Transverse colon (tissue), 4 donors: ENCODE results near the gene CPT1A. TPM values are rescaled to one million over a fixed set of nuclear protein-coding genes. Genes with fewer than 3 reads are reported as not detected.

Experiments used
- DNase-seq: peaks from one replicate; pipeline ENCODE4 v3.0.0-alpha.2; 2019
- H3K27ac ChIP-seq, 4 donors: fragments of 200-600 bp; sonication (generic); 2 replicates each; pipeline ENCODE4 v1.5.1; 2016 to 2018; ENCODE audit warnings: inconsistent platforms in 4 of 4
- H3K27me3 ChIP-seq: fragments of 200-600 bp; sonication (generic); 2 replicates; pipeline ENCODE4 v1.5.1; 2017; ENCODE audit warnings: inconsistent platforms
- H3K36me3 ChIP-seq, 4 donors: fragments of 200-600 bp; sonication (generic); 2 replicates each; pipeline ENCODE4 v1.5.1; 2017 to 2019; ENCODE audit warnings: inconsistent platforms in 4 of 4
- H3K4me1 ChIP-seq, 4 donors: fragments of 200-600 bp; sonication (generic); 2 replicates each; pipeline ENCODE4 v1.5.1; 2017 to 2020; ENCODE audit warnings: inconsistent platforms in 4 of 4
- H3K4me3 ChIP-seq, 4 donors: fragments of 200-600 bp; sonication (generic); 1 replicate in 1 of 4; 2 replicates in 3 of 4; pipeline versions ENCODE4 v1.5.1 to v1.6.1; 2017 to 2019; ENCODE audit warnings: inconsistent platforms in 4 of 4
- H3K9me3 ChIP-seq, 2 donors: fragments of 200-600 bp; sonication (generic); 2 replicates each; pipeline ENCODE4 v1.5.1; 2017 to 2019; ENCODE audit warnings: inconsistent platforms in 2 of 2
- CTCF ChIP-seq, 5 experiments: fragments of 200-600 bp in 3 of 5; fragments of 450-650 bp in 2 of 5; sonication (generic) in 3 of 5; IDR thresholded peaks; 1 replicate in 2 of 5; 2 replicates in 3 of 5; pipeline ENCODE4 v1.5.1; 2016 to 2017; ENCODE audit warnings: antibody characterized with exemption in 5 of 5, inconsistent platforms in 3 of 5, mild to moderate bottlenecking in 2 of 5, moderate library complexity in 1 of 5
- EP300 ChIP-seq: sonication (generic); formaldehyde crosslinking; IDR thresholded peaks from one replicate; pipeline ENCODE4 v1.6.1; 2017; ENCODE audit warnings: antibody characterized with exemption, low read depth
- POLR2A ChIP-seq: fragments of 450-650 bp; IDR thresholded peaks from one replicate; pipeline ENCODE4 v1.6.1; 2016; ENCODE audit warnings: antibody characterized with exemption, mild to moderate bottlenecking, moderate library complexity
- POLR2AphosphoS5 ChIP-seq, 3 donors: sonication (generic); formaldehyde crosslinking; IDR thresholded peaks; one replicate each; pipeline ENCODE4 v1.6.1; 2016; ENCODE audit warnings: antibody characterized with exemption in 3 of 3
- WGBS, 2 donors: methylation state at CpG; one replicate each; pipeline ENCODE4 v1.1.5; 2018; ENCODE audit warnings: low coverage in 1 of 2; 5-methylcytosine and 5-hydroxymethylcytosine counted together
- in situ Hi-C, 4 donors: fragments of 200-750 bp; cut with MboI; loops; one replicate each; pipeline versions ENCODE4 v1.15.0 to v1.15.1; 2017; ENCODE audit warnings: low sequenced_read_pairs in 3 of 4, low pct_ligation_motif_present in 1 of 4, low pct_unique_long_range_greater_than_20kb in 1 of 4
- intact Hi-C: fragments of 100-400 bp; cut with DNase I; formaldehyde crosslinking; loops from one replicate; pipeline ENCODE4 v1.15.1; 2023; ENCODE audit warnings: low total_unique reads
- total RNA-seq, 4 donors: library from RNA; depleted of rRNA; stranded (reverse); fragments of >200 nt; gene quantifications; one replicate each; pipeline ENCODE4 v1.1.0, GENCODE V29; 2016

Gene CPT1A
- total RNA-seq, 4 donors from 2014 or later, result 98.9 to 263 (median 177) TPM

- TF ChIP-seq CTCF (IDR thresholded peaks at IDR 0.05) (no peak), POLR2AphosphoS5 (IDR thresholded peaks at IDR 0.05) (no peak), EP300 (no peak)
- Histone ChIP-seq H3K27ac (no peak overlapping the region), H3K4me1 (no peaks in the 10 kb centered on the region), H3K9me3 (no peaks in the 10 kb centered on the region), H3K4me3 (no peak overlapping the region), H3K27me3 (no peaks in the 10 kb centered on the region), H3K36me3 (peaks cover 0 to 88% (median 36%) of the 10 kb centered on the region in 4 donors)
- DNase-seq, result no peak
- intact Hi-C loops (no loop called here), in situ Hi-C loops (no loop called here)
- 75 to 95% methylated on average over 4 to 7 of the region's 7 CpGs for WGBS, 2 donors
These were observed 63.5 kb downstream of the CPT1A start for GRCh38 chr11:68778205-68778604.

DNA sequence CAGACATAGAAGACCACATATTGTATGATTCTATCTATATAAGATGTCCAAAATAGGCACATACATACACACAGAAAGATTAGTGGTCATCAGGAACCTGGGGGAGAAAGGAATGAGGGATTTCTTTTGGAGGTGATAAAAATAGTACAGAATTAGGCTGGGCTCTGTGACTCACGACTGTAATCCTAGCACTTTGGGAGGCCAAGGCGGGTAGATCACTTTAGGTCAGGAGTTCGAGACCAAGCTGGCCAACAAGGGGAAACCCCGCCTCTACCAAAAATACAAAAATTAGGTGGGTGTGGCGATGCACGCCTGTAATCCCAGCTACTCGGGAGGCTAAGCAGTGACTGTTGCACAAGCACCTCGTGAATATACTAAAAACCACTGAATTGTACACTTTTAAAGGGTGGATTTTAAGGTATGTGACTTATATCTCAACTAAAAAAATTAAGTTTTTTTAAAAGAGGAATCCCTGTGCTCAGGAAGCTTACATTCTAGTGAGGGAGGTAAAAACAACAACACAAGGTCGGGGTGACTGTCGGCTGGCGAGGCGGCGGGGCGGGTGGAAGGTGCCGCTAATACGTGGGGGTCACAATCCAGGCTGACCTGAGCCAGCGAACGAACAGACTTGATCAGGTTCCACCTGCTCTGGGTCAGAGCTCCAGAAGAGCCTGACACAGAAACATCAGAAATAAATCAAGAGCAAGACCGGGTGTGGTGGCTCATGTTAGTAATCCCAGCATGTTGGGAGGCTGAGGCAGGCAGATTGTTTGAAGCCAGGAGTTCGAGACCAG, 65.1 kb downstream of the CPT1A start:
- no peaks in the 10 kb centered on the region for H3K27me3 ChIP-seq
- intact Hi-C loops, result no loop called here
- no peaks in the 10 kb centered on the region for H3K4me1 ChIP-seq
- H3K36me3 ChIP-seq, result peaks cover 0 to 94% (median 42%) of the 10 kb centered on the region in 4 donors
- DNase-seq, result no peak
- TF ChIP-seq EP300, result no peak
- no peak for TF ChIP-seq CTCF (IDR thresholded peaks at IDR 0.05)
- TF ChIP-seq POLR2A, result no peak
- no peak for TF ChIP-seq POLR2AphosphoS5 (IDR thresholded peaks at IDR 0.05)
- H3K27ac ChIP-seq, result no peak overlapping the region
- no peak overlapping the region for H3K4me3 ChIP-seq
- WGBS, 2 donors, result 91% methylated on average over 10 to 20 of the region's 20 CpGs
- no peaks in the 10 kb centered on the region for H3K9me3 ChIP-seq
- in situ Hi-C loops, result no loop called here

DNA sequence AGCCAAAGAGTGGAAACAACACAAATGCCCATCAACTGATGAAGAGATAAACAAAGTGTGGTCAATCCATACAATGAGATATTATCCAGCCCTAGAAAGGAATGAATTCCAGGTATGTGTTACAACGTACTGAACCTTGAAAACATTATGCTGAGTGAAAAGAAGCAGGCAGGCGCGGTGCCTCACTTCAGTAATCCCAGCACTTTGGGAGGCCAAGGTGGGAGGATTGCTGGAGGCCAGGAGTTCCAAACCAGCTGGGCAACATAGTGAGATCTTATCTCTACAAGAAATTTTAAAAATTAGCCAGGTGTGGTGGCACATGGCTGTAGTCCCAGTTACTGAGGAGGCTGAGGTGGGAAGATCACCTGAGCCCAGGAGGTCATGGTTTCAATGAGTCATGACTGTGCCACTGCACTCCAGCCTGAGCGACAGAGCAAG, 65.7 kb downstream of the CPT1A start:
- no peaks in the 10 kb centered on the region for H3K9me3 ChIP-seq
- TF ChIP-seq POLR2A (no peak), CTCF (IDR thresholded peaks at IDR 0.05) (no peak), EP300 (no peak), POLR2AphosphoS5 (IDR thresholded peaks at IDR 0.05) (no peak)
- WGBS, 2 donors, result 86 to 100% methylated on average over 3 to 4 of the region's 4 CpGs
- no peak overlapping the region for H3K4me3 ChIP-seq
- H3K4me1 ChIP-seq, result no peaks in the 10 kb centered on the region
- in situ Hi-C loops (no loop called here), intact Hi-C loops (no loop called here)
- no peak for DNase-seq
- peaks cover 0 to 94% (median 44%) of the 10 kb centered on the region in 4 donors for H3K36me3 ChIP-seq
- no peak overlapping the region for H3K27ac ChIP-seq
- no peaks in the 10 kb centered on the region for H3K27me3 ChIP-seq

- intact Hi-C loops, result no loop called here
- DNase-seq, result no peak
- Histone ChIP-seq H3K4me1 (no peaks in the 10 kb centered on the region), H3K27me3 (no peaks in the 10 kb centered on the region), H3K4me3 (no peak overlapping the region), H3K27ac (no peak overlapping the region), H3K36me3 (peaks cover 0 to 98% (median 45%) of the 10 kb centered on the region in 4 donors), H3K9me3 (no peaks in the 10 kb centered on the region)
- TF ChIP-seq POLR2AphosphoS5 (IDR thresholded peaks at IDR 0.05), result no peak
- TF ChIP-seq POLR2A, result no peak
- no peak for TF ChIP-seq EP300
- no peak for TF ChIP-seq CTCF (IDR thresholded peaks at IDR 0.05)
- in situ Hi-C loops, result no loop called here
- 89 to 94% methylated on average over 9 of the region's 9 CpGs for WGBS, 2 donors
These were observed 67.5 kb downstream of the CPT1A start for GRCh38 chr11:68774194-68774585.
